GM23338 (cell line): ENCODE data around the gene SIRPA. TPM values are rescaled to one million over a fixed set of nuclear protein-coding genes. Genes with fewer than 3 reads are reported as not detected.
A peak's percentile ranks its signal among the peaks of the same experiment; 100 is the strongest.

Source experiments
- ATAC-seq: fragments of 200-7000 bp; cut with Tn5 transposase; 3 replicates; pipeline ENCODE4 v1.9.1; 2020
- DNase-seq: peaks from one replicate; pipeline ENCODE4 v3.0.0-alpha.2; 2015; ENCODE audit warnings: low spot score
- H2AFZ ChIP-seq: fragments of 200-600 bp; sonication (generic); 2 replicates; pipeline ENCODE4 v1.8.0; 2016; ENCODE audit warnings: antibody characterized with exemption, mild to moderate bottlenecking, moderate library complexity
- H3F3A ChIP-seq: fragments of 200-600 bp; sonication (generic); replicated peaks from 2 replicates; pipeline ENCODE4 v1.8.0; 2017; ENCODE audit warnings: antibody characterized with exemption, mixed run types, low read depth
- H3K27ac ChIP-seq: fragments of 200-600 bp; sonication (generic); 2 replicates; pipeline ENCODE4 v1.6.1; 2016; ENCODE audit warnings: low read depth
- H3K27me3 ChIP-seq: fragments of 200-600 bp; sonication (generic); 2 replicates; pipeline ENCODE4 v1.8.0; 2016; ENCODE audit warnings: mild to moderate bottlenecking, mixed run types, moderate library complexity; ENCODE audit not compliant: insufficient read depth
- H3K36me3 ChIP-seq: fragments of 200-600 bp; sonication (generic); 2 replicates; pipeline ENCODE4 v1.8.0; 2016; ENCODE audit warnings: mild to moderate bottlenecking; ENCODE audit not compliant: insufficient read depth
- H3K4me1 ChIP-seq: fragments of 200-600 bp; sonication (generic); 2 replicates; pipeline ENCODE4 v1.8.0; 2016; ENCODE audit warnings: mild to moderate bottlenecking, moderate library complexity; ENCODE audit not compliant: insufficient read depth
- H3K4me2 ChIP-seq: fragments of 200-600 bp; sonication (generic); 2 replicates; pipeline ENCODE4 v1.7.1; 2017; ENCODE audit warnings: mixed run types
- H3K4me3 ChIP-seq: fragments of 200-600 bp; sonication (generic); 2 replicates; pipeline ENCODE4 v1.6.1; 2016; ENCODE audit warnings: mixed run types
- H3K79me2 ChIP-seq: fragments of 200-600 bp; sonication (generic); replicated peaks from 2 replicates; pipeline ENCODE4 v1.8.0; 2017; ENCODE audit warnings: mild to moderate bottlenecking; ENCODE audit not compliant: insufficient read depth
- H3K9me2 ChIP-seq: fragments of 200-600 bp; sonication (generic); 2 replicates; pipeline ENCODE4 v1.8.0; 2017; ENCODE audit not compliant: insufficient read depth
- H4K20me1 ChIP-seq: fragments of 200-600 bp; sonication (generic); replicated peaks from 2 replicates; pipeline ENCODE4 v1.8.0; 2017; ENCODE audit warnings: mild to moderate bottlenecking; ENCODE audit not compliant: insufficient read depth
- H3K27ac Mint-ChIP-seq: 2 replicates; pipeline ENCODE4 v1.8.0; 2020; ENCODE audit warnings: inconsistent platforms, mild to moderate bottlenecking, moderate library complexity, mixed read lengths
- H3K27me3 Mint-ChIP-seq: 3 replicates; pipeline ENCODE4 v1.8.0; 2022; ENCODE audit warnings: low read depth, mild to moderate bottlenecking, moderate library complexity, mixed read lengths, inconsistent platforms; ENCODE audit not compliant: insufficient read depth, poor library complexity
- H3K36me3 Mint-ChIP-seq: 3 replicates; pipeline ENCODE4 v1.8.0; 2021; ENCODE audit warnings: low read depth, mild to moderate bottlenecking, inconsistent platforms, moderate library complexity, mixed read lengths
- H3K4me1 Mint-ChIP-seq: 3 replicates; pipeline ENCODE4 v1.8.0; 2020; ENCODE audit warnings: mild to moderate bottlenecking, inconsistent platforms, mixed read lengths
- H3K4me3 Mint-ChIP-seq: 3 replicates; pipeline ENCODE4 v1.8.0; 2021; ENCODE audit warnings: moderate library complexity, mild to moderate bottlenecking, inconsistent platforms, mixed read lengths
- H3K9me3 Mint-ChIP-seq: 3 replicates; pipeline ENCODE4 v1.8.0; 2020; ENCODE audit warnings: moderate library complexity, mild to moderate bottlenecking, inconsistent platforms, mixed read lengths
- CREB1 ChIP-seq: fragments of 250-450 bp; sonication (Bioruptor Pico); IDR thresholded peaks from 2 replicates; pipeline ENCODE4 v1.5.0; 2020; ENCODE audit warnings: low read depth, mild to moderate bottlenecking, moderate library complexity
- CTCF ChIP-seq, 2 experiments: fragments of 200-600 bp in 1 of 2; sonication (generic) in 1 of 2; conservative IDR thresholded peaks; 2 replicates each; pipeline versions ENCODE4 v1.5.1 to v1.6.1; 2016 to 2017; ENCODE audit warnings: antibody characterized with exemption in 2 of 2, low read depth in 2 of 2, mild to moderate bottlenecking in 2 of 2, moderate library complexity in 1 of 2
- ETS1 ChIP-seq: IDR thresholded peaks from 2 replicates; pipeline ENCODE4 v1.6.1; 2016; ENCODE audit warnings: antibody characterized with exemption
- EZH2phosphoT487 ChIP-seq: fragments of 200-600 bp; sonication (generic); IDR thresholded peaks from one replicate; pipeline ENCODE4 v1.8.1; 2018; ENCODE audit warnings: antibody characterized with exemption; ENCODE audit not compliant: unreplicated experiment
- JUNB ChIP-seq: IDR thresholded peaks from one replicate; pipeline ENCODE4 v1.6.1; 2016; ENCODE audit warnings: antibody characterized with exemption; ENCODE audit not compliant: unreplicated experiment
- POLR2AphosphoS5 ChIP-seq: IDR thresholded peaks from 2 replicates; pipeline ENCODE4 v1.6.1; 2016; ENCODE audit warnings: antibody characterized with exemption, low read depth
- STAT1 ChIP-seq: IDR thresholded peaks from one replicate; pipeline ENCODE4 v1.6.1; 2016; ENCODE audit warnings: antibody characterized with exemption; ENCODE audit not compliant: unreplicated experiment
- ZNF114 ChIP-seq: fragments of 250-450 bp; sonication (Bioruptor Pico); IDR thresholded peaks from 2 replicates; pipeline ENCODE4 v1.5.0; 2020; ENCODE audit warnings: mild to moderate bottlenecking, moderate library complexity
- ZNF331 ChIP-seq: fragments of 250-450 bp; sonication (Bioruptor Pico); IDR thresholded peaks from 2 replicates; pipeline ENCODE4 v1.5.0; 2020; ENCODE audit warnings: low read depth, mild to moderate bottlenecking, moderate library complexity
- ZNF462 ChIP-seq: fragments of 250-450 bp; sonication (Bioruptor Pico); IDR thresholded peaks from 2 replicates; pipeline ENCODE4 v1.5.0; 2020; ENCODE audit warnings: mild to moderate bottlenecking, moderate library complexity
- polyA plus RNA-seq: library from polyadenylated mRNA; unstranded; fragments of >200 nt; fragmentation: Nextera tagmentation; extraction: Ambion mirVana; gene quantifications from 2 replicates; pipeline ENCODE4 v1.2.1, GENCODE V29; 2016
- total RNA-seq: library from RNA; depleted of rRNA; stranded (reverse); fragments of >200 nt; shearing (Covaris generic); gene quantifications from 2 replicates; pipeline ENCODE4 v1.2.3, GENCODE V29; 2014

Gene SIRPA
- total and polyA plus RNA-seq, 2 experiments from 2014 or later, result 1.2 to 2.9 TPM

DNA sequence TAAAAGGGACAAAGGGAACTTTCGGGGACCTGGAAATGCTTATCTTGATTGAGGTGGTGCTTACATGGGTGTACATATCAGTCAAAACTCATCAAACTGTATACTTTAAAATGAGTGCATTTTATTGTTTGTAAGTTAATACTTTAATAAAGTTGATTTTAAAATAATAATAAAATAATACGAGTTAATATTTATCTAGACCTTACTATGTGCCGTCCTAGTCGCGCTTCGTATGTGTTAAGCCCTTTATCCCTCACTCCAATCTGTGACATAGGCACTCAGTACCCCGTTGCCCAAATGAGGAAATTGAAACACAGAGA is 51.2 kb downstream of the SIRPA start:
- H3K36me3 ChIP-seq, result no peaks in the 10 kb centered on the region
- Mint-ChIP-seq H3K4me1 (peaks cover 53% of the 10 kb centered on the region), H3K36me3 (no peaks in the 10 kb centered on the region), H3K4me3 (peak overlapping the region; percentile 78), H3K27ac (peak overlapping the region; percentile 79; the same call in 1 of the 2 replicates), H3K27me3 (peaks cover 39% of the 10 kb centered on the region), H3K9me3 (no peaks in the 10 kb centered on the region)
- H3K79me2 ChIP-seq, result no peaks in the 10 kb centered on the region
- peak; percentile 16 for DNase-seq
- H4K20me1 ChIP-seq, result no peaks in the 10 kb centered on the region
- H3K27ac ChIP-seq, result peak overlapping the region; percentile 71
- peaks cover 10% of the 10 kb centered on the region; the same call in 1 of the 2 replicates for H3F3A ChIP-seq
- H3K4me3 ChIP-seq, result peak overlapping the region; percentile 59
- H3K9me2 ChIP-seq, result no peaks in the 10 kb centered on the region
- H3K4me1 ChIP-seq, result peaks cover 35% of the 10 kb centered on the region
- H3K4me2 ChIP-seq, result peak overlapping the region; percentile 84
- no peak for TF ChIP-seq ZNF331 (CRISPR knock-in tag)
- TF ChIP-seq CREB1 (CRISPR knock-in tag), result no peak
- TF ChIP-seq CTCF (conservative IDR thresholded peaks at IDR 0.05; ENCODE audit: low read depth in 2 of 2), result no peak
- TF ChIP-seq ZNF462, result no peak
- TF ChIP-seq JUNB, result no peak
- TF ChIP-seq POLR2AphosphoS5, result no peak
- no peak for TF ChIP-seq ZNF114 (CRISPR knock-in tag)
- no peak for TF ChIP-seq STAT1
- TF ChIP-seq EZH2phosphoT487, result no peak
- TF ChIP-seq ETS1, result no peak
- peak overlapping the region; percentile 91 for H2AFZ ChIP-seq
- peak; percentile 3 for ATAC-seq
- peaks cover 38% of the 10 kb centered on the region for H3K27me3 ChIP-seq
